GM15510 (cell line): Measurements from ENCODE around the gene ZNF780B.

Experiments
- POLR2A ChIP-seq: IDR thresholded peaks from 3 replicates; pipeline ENCODE4 v1.6.1; 2011; ENCODE audit warnings: borderline replicate concordance; ENCODE audit not compliant: insufficient read length; ENCODE audit errors: extremely low read depth

ZNF780B gene

DNA sequence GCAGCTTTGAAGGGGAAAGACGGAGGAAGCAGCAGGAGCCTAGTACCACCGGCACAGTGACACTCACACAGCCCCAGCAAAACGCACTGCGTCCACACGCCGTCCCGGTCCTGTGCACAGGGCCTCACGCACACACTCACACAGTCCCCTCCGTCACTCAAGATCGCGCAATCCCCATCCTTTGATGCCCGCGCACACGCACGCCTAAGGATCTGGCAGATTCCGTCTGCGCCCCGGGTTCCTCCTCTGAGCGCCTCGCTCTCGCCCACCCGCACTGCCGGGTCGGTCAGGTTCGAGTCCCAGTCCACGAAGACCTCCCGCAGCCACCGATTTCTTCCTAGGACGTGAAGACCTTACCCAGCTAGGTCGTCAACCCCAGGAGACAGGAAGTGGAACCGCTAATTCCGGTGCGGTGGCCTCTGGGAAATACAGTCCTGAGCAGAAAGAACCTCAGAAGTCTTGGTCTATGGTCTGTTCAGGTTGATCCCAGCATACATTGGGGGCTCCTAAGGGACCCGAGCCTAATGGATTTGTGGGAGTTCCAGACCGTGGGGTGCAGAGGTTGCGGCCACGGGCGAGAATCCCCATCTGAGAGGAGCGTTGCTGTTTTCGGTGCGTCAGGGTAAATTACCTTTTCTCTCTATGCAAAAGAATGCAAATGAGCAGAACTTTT, at the start of gene ZNF780B:
Gene ZNF780B (minus strand): TSS at position 400 of the 673 bp plus-strand sequence. CDS start 5,899 bp downstream, outside the sequence.
- TF ChIP-seq POLR2A: peak; percentile 50

DNA sequence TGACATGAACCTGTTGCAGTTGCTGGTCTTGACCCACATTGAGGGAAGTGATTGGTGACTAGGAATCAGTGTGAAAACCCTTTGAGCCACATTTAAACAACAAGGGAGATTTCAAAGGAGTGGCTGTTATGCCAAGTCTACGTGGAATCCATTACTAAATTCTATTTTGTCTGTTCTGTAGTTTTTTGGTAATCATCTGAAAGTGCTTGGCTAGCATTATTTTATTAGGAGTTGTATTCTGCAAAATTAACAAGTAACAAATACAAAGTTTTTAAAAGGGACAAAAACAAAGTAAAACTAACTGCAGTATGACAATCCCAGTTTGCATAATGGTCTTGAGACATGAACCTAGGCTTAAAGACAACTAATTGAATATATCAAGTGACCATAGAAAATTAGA, 48.7 kb upstream of the ZNF780B start:
- no peak for TF ChIP-seq POLR2A

DNA sequence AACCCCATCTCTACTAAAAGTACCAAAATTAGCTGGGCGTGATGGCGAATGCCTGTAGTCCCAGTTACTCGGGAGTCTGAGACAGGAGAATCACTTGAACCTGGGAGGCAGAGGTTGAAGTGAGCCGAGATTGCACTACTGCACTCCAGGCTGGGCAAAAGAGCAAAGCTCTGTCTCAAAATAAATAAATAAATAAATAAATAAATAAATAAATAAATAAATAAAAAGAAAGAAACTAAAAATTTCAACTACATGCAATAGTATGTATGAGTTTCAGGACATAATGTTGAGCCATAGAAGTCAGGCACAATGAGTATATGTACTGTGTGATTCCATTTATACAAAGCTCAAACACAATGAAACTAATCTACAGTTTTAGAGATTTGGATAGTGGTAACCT, 47.6 kb upstream of the ZNF780B start:
- TF ChIP-seq POLR2A: no peak

DNA sequence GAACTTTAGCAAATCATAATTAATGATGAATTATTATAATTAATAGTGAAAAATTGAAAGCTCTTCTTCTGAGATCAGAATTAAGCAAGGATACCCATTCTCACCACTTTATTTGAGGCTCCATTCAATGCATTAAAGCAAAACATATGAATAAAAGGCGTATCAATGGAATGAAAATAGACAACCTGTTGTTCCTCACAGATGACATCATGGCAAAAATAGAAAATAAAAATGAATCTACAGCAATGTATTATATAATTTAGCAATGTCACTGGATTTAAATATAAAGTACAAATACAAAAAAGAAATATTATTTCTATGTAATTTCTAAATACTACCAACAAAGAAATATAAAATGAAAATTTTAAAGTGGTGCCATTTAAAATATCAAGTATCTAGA, 45.8 kb upstream of the ZNF780B start:
- TF ChIP-seq POLR2A: no peak

DNA sequence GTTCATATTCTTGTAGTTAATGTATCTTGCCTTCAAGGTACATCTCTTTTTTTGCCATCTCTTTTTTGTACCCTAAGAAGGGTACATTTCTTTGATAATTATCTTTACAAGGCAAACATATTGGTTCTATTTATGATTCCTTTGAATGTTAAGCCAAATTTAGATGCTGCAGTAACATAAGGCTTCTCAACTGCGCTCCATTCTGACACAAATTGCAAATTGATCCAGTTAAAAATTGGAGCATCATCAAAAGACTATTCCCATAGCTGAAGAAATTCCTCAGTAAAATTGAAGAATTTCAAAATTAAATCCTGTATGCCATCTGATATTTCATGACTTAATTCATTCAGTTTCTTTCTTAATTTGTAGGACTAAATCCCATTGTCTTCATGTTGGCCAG, 37.4 kb upstream of the ZNF780B start:
- no peak for TF ChIP-seq POLR2A

DNA sequence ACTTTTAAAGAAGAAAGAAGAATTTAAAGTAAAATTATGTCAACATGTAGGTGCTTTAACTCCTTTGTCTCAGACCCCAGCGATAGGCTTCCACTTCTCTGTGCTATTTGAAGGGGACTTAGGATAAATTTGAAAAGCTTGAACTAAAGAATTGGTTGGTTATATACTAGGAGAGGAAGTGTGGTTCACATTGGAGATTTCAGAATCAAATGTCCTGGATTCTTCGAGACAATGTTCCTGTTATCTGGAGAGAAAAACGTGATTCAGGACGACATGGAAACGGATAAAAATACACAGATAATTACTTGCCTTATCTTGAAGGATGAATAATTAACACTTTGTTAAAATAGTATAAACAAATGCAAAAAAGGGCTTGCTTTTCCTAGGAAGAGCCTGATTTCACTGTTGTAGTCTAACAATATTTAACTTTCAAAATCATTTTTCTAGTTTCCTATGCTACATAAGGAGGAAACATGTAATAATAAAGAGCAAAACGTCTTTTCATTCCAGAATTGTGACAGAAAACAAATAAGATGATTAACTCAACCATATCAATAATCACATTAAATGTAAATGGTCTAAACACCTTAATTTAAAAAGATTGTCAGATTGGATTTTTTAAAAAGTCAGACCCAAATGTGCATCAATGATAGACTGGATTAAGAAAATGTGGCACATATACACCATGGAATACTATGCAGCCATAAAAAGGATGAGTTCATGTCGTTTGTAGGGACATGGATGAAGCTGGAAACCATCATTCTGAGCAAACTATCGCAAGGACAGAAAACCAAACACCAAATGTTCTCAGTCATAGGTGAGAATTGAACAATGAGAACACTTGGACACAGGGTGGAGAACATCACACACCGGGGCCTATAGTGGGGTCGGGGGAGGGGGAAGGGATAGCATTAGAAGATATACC, 35.4 kb upstream of the ZNF780B start:
- no peak for TF ChIP-seq POLR2A

DNA sequence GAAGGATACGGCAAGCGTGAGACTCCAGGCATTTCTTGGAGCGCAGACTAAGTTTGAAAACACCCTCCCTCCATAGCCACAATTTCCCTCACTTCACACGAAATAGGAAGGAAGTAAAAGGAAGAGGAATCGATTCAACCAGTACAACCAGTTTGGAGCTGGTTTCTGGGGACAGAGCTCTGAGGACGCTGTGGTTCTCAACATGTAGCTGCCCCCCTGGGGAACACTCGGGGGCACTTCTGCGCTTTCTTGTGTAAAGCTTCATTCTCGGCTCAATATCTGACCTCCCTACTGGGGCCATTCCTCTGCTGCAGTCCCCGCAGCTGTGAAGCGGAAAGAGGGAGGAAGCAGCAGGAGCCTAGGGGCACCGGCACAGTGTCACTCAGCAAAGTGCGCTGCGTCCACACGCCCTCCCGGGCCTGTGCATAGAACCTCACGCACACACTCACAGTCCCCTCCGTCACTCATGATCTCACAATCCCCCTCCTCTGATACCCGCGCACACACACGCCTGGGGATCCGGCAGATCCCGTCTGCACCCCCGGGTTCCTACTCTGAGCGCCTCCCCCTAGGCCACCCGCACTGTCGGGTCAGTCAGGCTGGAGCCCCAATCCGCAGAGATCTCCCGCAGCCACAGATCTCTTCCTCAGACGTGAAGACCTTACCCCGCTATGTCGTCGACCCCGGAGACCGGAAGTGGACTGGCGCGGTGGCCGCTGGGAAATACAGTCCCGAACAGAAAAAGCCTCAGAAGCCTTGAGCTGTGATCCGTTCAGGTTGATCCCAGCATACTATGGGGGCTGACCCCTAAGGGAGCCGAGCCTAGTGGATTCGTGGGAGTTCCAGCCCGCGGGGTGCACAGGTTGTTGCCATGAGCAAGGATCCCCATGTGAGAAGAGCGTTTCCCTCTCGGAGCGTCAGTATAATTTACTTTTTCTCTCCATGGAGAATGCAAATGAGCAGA, 34.5 kb upstream of the ZNF780B start, which contains the start of gene ZNF780A:
Gene ZNF780A (minus strand): TSS at position 703 of the 964 bp plus-strand sequence. CDS start 6,190 bp downstream, outside the sequence.
- peak; percentile 80 for TF ChIP-seq POLR2A

DNA sequence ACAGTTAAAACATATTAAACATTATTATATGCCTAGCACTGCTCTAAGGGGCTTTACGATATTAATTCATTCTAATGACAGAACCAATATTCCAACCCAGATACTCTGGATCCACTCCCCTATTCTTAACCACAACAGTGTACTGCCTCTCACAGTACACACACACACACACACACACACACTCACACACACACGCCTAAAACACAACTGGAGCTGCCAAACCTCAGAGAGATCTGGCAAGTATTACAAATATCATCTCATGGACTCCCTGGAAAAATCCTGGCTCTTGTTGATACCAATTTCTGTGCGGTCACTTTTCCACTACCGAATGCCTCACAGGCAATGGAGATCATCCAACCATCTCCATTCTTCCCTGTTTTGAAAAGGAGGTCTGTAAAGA, 33.4 kb upstream of the ZNF780B start:
- no peak for TF ChIP-seq POLR2A

DNA sequence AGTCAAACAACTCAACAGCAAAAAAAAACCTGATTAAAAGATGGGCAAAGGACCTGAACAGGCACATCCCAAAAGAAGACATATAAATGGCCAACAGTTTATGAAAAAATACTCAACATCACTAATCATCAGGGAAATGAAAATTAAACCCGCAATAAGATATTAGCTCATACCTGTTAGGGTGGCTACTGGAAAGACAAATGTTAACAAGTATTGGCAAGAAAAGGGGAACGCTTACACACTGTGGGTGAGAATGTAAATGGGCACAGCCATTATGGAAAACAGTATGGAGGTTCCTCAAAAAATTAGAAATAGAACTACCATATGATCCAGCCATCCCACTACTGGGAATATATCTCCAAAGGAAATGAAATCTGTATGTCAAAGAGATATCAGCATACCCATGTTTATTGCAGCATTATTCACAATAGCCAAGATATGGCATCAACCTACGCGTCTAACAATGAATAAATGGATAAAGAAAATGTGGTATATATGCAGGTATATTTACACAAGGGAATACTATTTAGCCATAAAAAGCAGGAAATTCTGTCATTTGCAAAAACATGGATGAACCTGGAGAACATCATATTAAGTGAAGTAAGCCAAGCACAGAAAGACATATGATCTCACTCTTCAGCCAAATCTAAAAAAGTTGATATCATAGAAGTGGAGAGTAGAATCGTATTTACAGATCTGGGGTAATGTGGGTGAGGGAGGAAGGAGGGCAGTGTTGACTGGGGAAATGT, 32.4 kb upstream of the ZNF780B start:
- no peak for TF ChIP-seq POLR2A

DNA sequence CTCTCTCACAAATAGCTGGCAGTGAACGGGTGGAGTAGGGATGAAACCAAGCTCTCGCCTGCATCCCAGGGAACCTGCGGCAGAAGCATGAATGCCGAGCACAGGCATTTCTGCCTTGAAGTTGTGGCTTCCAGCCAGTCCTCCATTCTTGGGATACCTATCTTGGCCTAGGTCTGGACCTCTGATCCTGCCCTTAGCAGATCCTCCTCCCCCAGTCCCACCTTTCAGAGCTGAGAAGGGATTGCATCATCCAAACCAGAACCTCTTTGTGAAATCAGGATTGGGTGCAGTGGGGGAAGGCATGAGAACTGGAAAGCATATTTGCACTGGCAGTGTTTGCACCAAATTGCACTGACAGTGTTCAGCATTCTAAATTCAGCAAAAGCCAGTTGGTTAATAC, 28.9 kb upstream of the ZNF780B start:
- no peak for TF ChIP-seq POLR2A

DNA sequence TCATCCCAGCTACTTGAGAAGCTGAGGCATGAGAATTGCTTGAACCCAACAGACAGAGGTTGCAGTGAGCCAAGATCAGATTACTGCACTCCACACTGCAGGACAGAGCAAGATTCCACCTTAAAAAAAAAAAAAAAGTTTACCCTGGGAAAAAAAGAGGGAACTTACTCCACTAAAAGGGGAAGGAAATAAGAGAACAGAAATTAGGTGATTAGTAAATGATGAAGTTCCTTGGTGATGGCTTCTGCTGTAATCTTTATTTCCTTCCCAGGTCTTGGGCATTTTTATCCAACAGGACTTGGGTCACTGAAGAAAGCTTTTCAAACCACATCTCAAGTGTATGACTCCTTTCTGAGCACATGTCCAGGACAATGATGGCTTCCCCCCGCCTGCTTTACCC, 25.4 kb upstream of the ZNF780B start:
- no peak for TF ChIP-seq POLR2A

DNA sequence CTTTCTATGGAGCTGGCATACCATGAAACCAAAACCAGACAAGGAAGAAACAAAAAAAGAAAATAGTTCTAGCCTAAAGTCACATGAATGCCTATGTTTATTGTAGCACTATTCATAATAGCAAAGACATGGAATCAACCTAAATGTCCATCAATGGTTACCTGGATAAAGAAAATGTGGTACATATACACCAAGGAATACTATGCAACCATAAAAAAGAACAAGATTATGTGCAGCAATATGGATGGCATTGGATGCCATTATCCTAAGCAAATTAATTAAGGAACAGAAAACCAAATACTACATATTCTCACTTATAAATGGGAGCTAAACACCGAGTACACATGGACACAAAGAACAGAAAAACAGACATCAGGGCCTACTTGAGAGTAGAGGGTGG, 24.3 kb upstream of the ZNF780B start:
- TF ChIP-seq POLR2A: no peak

DNA sequence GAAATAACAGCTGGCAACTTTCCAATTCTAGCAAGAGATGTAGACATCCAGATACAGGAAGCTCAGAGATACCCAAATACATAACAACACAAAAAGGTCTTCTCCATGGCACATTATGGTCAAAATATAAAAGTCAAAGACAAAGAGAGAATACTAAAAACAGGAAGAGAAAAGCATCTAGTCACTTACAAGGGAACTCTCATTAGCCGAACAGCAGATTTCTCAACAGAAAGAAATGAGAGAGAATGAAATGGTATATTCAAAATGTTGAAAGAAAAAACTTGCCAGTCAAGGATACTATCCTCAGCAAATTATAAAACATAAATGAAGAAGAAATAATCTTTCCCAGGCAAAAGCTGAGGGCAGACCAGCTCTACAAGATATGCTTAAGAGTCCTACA, 22.3 kb upstream of the ZNF780B start:
- no peak for TF ChIP-seq POLR2A

DNA sequence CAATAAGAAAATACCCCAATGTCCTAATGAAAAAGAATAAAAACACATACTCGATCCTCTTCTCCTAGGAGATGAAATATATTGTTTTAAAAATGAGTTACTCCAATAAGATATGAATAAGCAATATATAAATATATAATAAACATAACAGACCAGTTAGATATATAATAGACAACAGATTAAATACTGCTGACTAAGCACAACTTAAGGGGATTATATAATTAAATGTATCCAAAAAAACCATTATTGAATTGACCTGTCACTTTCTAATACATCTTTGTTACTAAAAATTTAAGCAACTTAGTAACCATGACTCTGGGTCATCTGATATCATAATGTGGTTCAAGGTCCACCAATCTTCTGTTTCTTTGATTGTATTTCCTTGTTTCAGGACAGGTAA, 14.0 kb upstream of the ZNF780B start:
- no peak for TF ChIP-seq POLR2A

DNA sequence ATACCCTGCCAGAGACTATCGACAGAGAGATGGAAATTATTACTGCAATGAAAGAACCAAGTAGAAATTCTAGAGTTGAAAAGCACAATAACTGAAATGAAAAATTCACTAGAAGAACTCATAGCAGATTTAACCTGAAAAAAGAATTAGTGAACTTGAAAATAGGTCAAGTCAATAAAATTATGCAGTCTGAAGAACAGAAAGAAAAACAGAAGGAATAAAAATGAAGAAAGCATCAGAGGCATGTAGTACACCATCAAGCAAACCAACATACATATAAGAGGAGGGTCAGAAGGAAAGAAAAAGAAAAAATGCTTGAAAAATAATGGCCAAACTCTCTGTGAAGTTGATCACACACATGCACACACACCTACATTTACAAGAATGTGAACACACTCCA, 3.6 kb upstream of the ZNF780B start:
- TF ChIP-seq POLR2A: no peak

DNA sequence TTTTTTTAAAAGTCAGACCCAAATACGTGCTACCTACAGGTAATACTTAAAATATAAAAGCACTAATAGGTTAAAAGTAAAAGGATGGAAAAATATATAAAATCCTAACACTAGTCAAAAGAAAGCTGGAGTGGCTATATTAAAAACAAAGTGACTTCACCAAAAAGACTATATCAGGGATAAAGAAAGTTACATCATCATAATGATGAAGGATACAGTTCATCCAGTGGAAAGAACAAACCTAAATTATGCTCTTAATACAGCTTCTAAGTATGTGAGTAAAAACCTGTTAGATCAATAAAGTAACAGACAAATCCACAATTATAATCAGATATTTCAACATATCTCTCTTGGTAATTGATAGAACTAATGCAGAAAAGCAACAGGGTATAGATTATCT, 1.1 kb upstream of the ZNF780B start:
- TF ChIP-seq POLR2A: no peak
